ENCODE data around the gene DOCK10.
A peak's percentile ranks its signal among the peaks of the same experiment; 100 is the strongest.

The DOCK10 gene

GRCh38 chr2:224948859-224949258 lies 93.4 kb downstream of the DOCK10 start:
- ATAC-seq (ENCODE audit: insufficient read depth, low read depth) (no peak), DNase-seq (no peak)
- Histone ChIP-seq H4K20me1 (ENCODE audit: insufficient read depth, low read length) (0 out of 2 replicates have a peak, but pooled peaks cover 3% of the 10 kb centered on the region), H2AFZ (ENCODE audit: low read depth, low read length) (no peak overlapping the region), H3K36me3 (ENCODE audit: insufficient read depth, low read length) (no peaks in the 10 kb centered on the region), H3K4me3 (ENCODE audit: low read depth in 1 of 2, low read length in 2 of 2) (no peak overlapping the region), H3K27me3 (ENCODE audit: insufficient read depth, low read length, poor library complexity) (no peaks in the 10 kb centered on the region), H3K4me1 (ENCODE audit: insufficient read depth, low read length) (peaks cover 67% of the 10 kb centered on the region), H3K79me2 (ENCODE audit: insufficient read depth, low read length) (peaks cover 40% of the 10 kb centered on the region), H3K9ac (ENCODE audit: low read depth, low read length) (no peak overlapping the region), H3K27ac (ENCODE audit: low read length) (peak overlapping the region; percentile 21), H3K9me3 (ENCODE audit: insufficient read depth, low read length, severe bottlenecking) (no peaks in the 10 kb centered on the region), H3K4me2 (ENCODE audit: insufficient read depth, low read length) (no peak overlapping the region)
- TF ChIP-seq CTCF (IDR thresholded peaks at IDR 0.05; ENCODE audit: borderline replicate concordance, extremely low read depth, low read length, poor library complexity, severe bottlenecking) = no peak
- TF ChIP-seq EZH2 (IDR thresholded peaks at IDR 0.05; ENCODE audit: borderline replicate concordance, low read depth, low read length, severe bottlenecking) = no peak

GRCh38 chr2:224948005-224948404 lies 94.3 kb downstream of the DOCK10 start:
- Histone ChIP-seq H4K20me1 (ENCODE audit: insufficient read depth, low read length) (0 out of 2 replicates have a peak, but pooled peaks cover 3% of the 10 kb centered on the region), H3K4me1 (ENCODE audit: insufficient read depth, low read length) (peaks cover 66% of the 10 kb centered on the region), H3K79me2 (ENCODE audit: insufficient read depth, low read length) (peaks cover 45% of the 10 kb centered on the region), H3K27ac (ENCODE audit: low read length) (peak overlapping the region; percentile 90), H2AFZ (ENCODE audit: low read depth, low read length) (no peak overlapping the region), H3K36me3 (ENCODE audit: insufficient read depth, low read length) (no peaks in the 10 kb centered on the region), H3K4me3 (ENCODE audit: low read depth in 1 of 2, low read length in 2 of 2) (no peak overlapping the region), H3K27me3 (ENCODE audit: insufficient read depth, low read length, poor library complexity) (no peaks in the 10 kb centered on the region), H3K9ac (ENCODE audit: low read depth, low read length) (no peak overlapping the region), H3K9me3 (ENCODE audit: insufficient read depth, low read length, severe bottlenecking) (no peaks in the 10 kb centered on the region), H3K4me2 (ENCODE audit: insufficient read depth, low read length) (peak overlapping the region; percentile 64)
- TF ChIP-seq CTCF (IDR thresholded peaks at IDR 0.05; ENCODE audit: borderline replicate concordance, extremely low read depth, low read length, poor library complexity, severe bottlenecking) (no peak), EZH2 (IDR thresholded peaks at IDR 0.05; ENCODE audit: borderline replicate concordance, low read depth, low read length, severe bottlenecking) (no peak)
- DNase-seq (no peak), ATAC-seq (ENCODE audit: insufficient read depth, low read depth) (no peak)

GRCh38 chr2:224947566-224947965 lies 94.7 kb downstream of the DOCK10 start:
- Histone ChIP-seq H3K27me3 (ENCODE audit: insufficient read depth, low read length, poor library complexity) (no peaks in the 10 kb centered on the region), H3K9ac (ENCODE audit: low read depth, low read length) (peak overlapping the region; percentile 56), H3K36me3 (ENCODE audit: insufficient read depth, low read length) (no peaks in the 10 kb centered on the region), H3K9me3 (ENCODE audit: insufficient read depth, low read length, severe bottlenecking) (no peaks in the 10 kb centered on the region), H3K4me3 (ENCODE audit: low read depth in 1 of 2, low read length in 2 of 2) (0 out of 4 replicates have a peak overlapping the region, but pooled peaks of 1 of the 2 experiments have one; percentile 35), H3K27ac (ENCODE audit: low read length) (peak overlapping the region; percentile 90), H2AFZ (ENCODE audit: low read depth, low read length) (0 out of 2 replicates have a peak overlapping the region, but pooled peaks have one; percentile 14), H3K4me1 (ENCODE audit: insufficient read depth, low read length) (peaks cover 63% of the 10 kb centered on the region), H4K20me1 (ENCODE audit: insufficient read depth, low read length) (0 out of 2 replicates have a peak, but pooled peaks cover 3% of the 10 kb centered on the region), H3K79me2 (ENCODE audit: insufficient read depth, low read length) (peaks cover 46% of the 10 kb centered on the region), H3K4me2 (ENCODE audit: insufficient read depth, low read length) (peak overlapping the region; percentile 64)
- ATAC-seq (ENCODE audit: insufficient read depth, low read depth) (peak; percentile 28; the same call in 2 of the 3 replicates), DNase-seq (no peak)
- TF ChIP-seq CTCF (IDR thresholded peaks at IDR 0.05; ENCODE audit: borderline replicate concordance, extremely low read depth, low read length, poor library complexity, severe bottlenecking) (no peak), EZH2 (IDR thresholded peaks at IDR 0.05; ENCODE audit: borderline replicate concordance, low read depth, low read length, severe bottlenecking) (no peak)

Data from DND-41 (cell line).